HEK293T (cell line): ENCODE measurements around the gene CSF2.

Experiments
- CTCF ChIA-PET: fragments of 350-600 bp; formaldehyde crosslinking; extraction: SDS; loops from one replicate; lab custom pipeline; 2021; ENCODE audit warnings: antibody characterized with exemption, inconsistent platforms; lab: Yijun Ruan, JAX
- POLR2A ChIA-PET: fragments of 350-600 bp; formaldehyde crosslinking; extraction: SDS; loops from one replicate; lab custom pipeline; 2020; ENCODE audit warnings: antibody characterized with exemption, inconsistent platforms; lab: Yijun Ruan, JAX
- DNase-seq: peaks from one replicate; pipeline ENCODE4 v3.0.0; 2012; ENCODE audit warnings: mixed read lengths; ENCODE audit errors: extremely low spot score
- ARNT ChIP-seq: fragments of 450-650 bp; IDR thresholded peaks from 2 replicates; pipeline ENCODE4 v1.6.1; 2017; ENCODE audit warnings: mild to moderate bottlenecking
- BHLHE40 ChIP-seq: fragments of 450-650 bp; IDR thresholded peaks from 2 replicates; pipeline ENCODE4 v1.6.1; 2016; ENCODE audit warnings: mild to moderate bottlenecking, moderate library complexity, borderline replicate concordance
- CTBP1 ChIP-seq: fragments of 450-650 bp; IDR thresholded peaks from 2 replicates; pipeline ENCODE4 v1.6.1; 2016; ENCODE audit warnings: borderline replicate concordance
- ELF4 ChIP-seq: fragments of 450-650 bp; IDR thresholded peaks from 2 replicates; pipeline ENCODE4 v1.6.1; 2017; ENCODE audit warnings: antibody characterized with exemption
- FOXA1 ChIP-seq: fragments of 450-650 bp; IDR thresholded peaks from 2 replicates; pipeline ENCODE4 v1.6.1; 2016; ENCODE audit warnings: mild to moderate bottlenecking
- FOXK2 ChIP-seq: fragments of 450-650 bp; IDR thresholded peaks from 2 replicates; pipeline ENCODE4 v1.6.1; 2016; ENCODE audit warnings: mild to moderate bottlenecking
- FOXM1 ChIP-seq: fragments of 450-650 bp; IDR thresholded peaks from 2 replicates; pipeline ENCODE4 v1.6.1; 2017; ENCODE audit warnings: mild to moderate bottlenecking, borderline replicate concordance
- HDGF ChIP-seq: fragments of 450-650 bp; IDR thresholded peaks from 2 replicates; pipeline ENCODE4 v1.6.1; 2017; ENCODE audit warnings: antibody characterized with exemption, borderline replicate concordance
- L3MBTL2 ChIP-seq: fragments of 450-650 bp; conservative IDR thresholded peaks from 2 replicates; pipeline ENCODE4 v1.6.1; 2016; ENCODE audit warnings: mild to moderate bottlenecking
- LEF1 ChIP-seq: fragments of 450-650 bp; IDR thresholded peaks from 2 replicates; pipeline ENCODE4 v1.6.1; 2017; ENCODE audit warnings: mild to moderate bottlenecking, borderline replicate concordance
- NFRKB ChIP-seq: fragments of 450-650 bp; IDR thresholded peaks from 2 replicates; pipeline ENCODE4 v1.6.1; 2016; ENCODE audit warnings: mild to moderate bottlenecking, moderate library complexity
- SP1 ChIP-seq: fragments of 450-650 bp; IDR thresholded peaks from 2 replicates; pipeline ENCODE4 v1.6.1; 2017
- SUZ12 ChIP-seq: fragments of 450-650 bp; IDR thresholded peaks from 2 replicates; pipeline ENCODE4 v1.6.1; 2016; ENCODE audit warnings: mild to moderate bottlenecking
- TARDBP ChIP-seq: fragments of 450-650 bp; IDR thresholded peaks from 2 replicates; pipeline ENCODE4 v1.6.1; 2016
- ZNF384 ChIP-seq: fragments of 450-650 bp; IDR thresholded peaks from 2 replicates; pipeline ENCODE4 v1.6.1; 2016
- TF ChIP-seq, protein P1 (sequence below): fragments of 450-650 bp; IDR thresholded peaks from 2 replicates; pipeline ENCODE4 v1.6.1; 2016

The CSF2 gene

DNA sequence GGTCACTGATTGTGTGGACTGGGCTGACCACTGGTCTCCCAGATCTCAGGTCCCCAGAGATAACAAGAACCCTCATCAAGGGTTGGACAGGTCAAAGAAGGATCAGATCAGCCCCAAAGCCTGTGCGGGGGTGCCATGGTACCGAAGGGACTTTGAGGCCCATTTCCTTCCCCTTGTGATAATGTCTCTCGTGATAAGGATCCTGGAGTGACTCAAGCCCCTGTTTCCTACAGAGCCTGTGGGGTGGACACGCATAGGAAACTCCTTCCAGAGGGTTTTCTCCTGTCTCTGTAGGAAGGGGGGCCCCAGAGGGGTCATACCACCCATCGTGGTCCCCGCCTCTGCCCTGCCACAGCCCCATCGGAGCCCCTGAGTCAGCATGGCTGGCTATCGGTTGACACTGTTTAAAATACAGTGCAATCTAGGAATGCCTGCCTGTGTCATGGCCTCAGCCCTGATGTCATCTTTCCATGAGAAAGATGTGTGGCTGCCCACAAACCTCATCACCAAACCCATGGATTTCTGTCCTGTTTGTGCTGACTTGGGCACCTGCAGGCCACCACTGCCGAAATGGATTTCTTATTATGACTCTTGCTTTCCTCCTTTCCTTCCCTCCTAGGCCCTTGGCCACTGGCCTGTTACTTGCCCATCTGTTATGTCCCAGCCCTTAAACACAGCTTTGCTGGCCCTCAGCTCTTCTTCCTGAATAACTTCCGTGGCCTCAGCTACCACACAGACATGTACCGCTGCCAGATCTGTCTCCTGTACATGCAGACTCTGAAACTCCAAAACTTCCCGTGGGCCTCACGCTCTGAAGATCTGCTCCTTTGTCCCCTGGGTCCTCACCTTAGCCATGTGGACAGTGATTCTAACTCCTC is 2.9 kb upstream of the CSF2 start:
- no peak for TF ChIP-seq ELF4
- no peak for TF ChIP-seq SP1
- TF ChIP-seq NFRKB: no peak
- no peak for TF ChIP-seq CTBP1
- TF ChIP-seq, protein P1, sequence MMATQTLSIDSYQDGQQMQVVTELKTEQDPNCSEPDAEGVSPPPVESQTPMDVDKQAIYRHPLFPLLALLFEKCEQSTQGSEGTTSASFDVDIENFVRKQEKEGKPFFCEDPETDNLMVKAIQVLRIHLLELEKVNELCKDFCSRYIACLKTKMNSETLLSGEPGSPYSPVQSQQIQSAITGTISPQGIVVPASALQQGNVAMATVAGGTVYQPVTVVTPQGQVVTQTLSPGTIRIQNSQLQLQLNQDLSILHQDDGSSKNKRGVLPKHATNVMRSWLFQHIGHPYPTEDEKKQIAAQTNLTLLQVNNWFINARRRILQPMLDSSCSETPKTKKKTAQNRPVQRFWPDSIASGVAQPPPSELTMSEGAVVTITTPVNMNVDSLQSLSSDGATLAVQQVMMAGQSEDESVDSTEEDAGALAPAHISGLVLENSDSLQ: no peak
- no peak for TF ChIP-seq FOXA1
- TF ChIP-seq HDGF: no peak
- TF ChIP-seq FOXK2: no peak
- no peak for TF ChIP-seq ZNF384
- ChIA-PET CTCF (interaction anchor here (1.0 to 1.3 kb wide), 2 partner anchors 8 to 63 kb away, joined by 3 read pairs; no protein-coding TSS in a partner anchor), POLR2A (no interaction called here)

DNA sequence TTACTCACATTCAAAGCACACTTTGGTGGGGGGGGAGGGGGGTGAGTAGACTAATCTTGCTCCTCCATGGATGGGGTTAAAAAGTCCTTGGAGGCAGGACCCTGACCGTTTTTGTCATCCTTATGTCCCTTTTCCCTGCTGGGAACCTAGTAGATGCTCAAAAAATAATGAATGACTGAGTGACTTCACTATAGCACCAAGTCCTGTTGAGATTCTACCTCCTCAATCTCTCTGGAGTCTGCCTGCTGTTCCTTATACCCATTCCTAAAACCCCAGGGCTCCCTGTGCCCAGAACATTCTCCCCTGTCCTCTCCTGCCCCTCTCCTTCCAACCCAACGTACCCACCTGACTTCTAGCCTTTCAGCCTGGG is 2.3 kb upstream of the CSF2 start:
- ChIA-PET CTCF (interaction anchor here (0.6 to 1.3 kb wide), 3 partner anchors 8 to 1216 kb away, joined by 3 to 5 read pairs (median 3); no protein-coding TSS in a partner anchor), POLR2A (no interaction called here)
- DNase-seq: no peak
- TF ChIP-seq LEF1 (no peak), SP1 (no peak), FOXK2 (no peak)

More for the DNA sequence above, 2.9 kb upstream of the CSF2 start:
- no peak for DNase-seq

DNA sequence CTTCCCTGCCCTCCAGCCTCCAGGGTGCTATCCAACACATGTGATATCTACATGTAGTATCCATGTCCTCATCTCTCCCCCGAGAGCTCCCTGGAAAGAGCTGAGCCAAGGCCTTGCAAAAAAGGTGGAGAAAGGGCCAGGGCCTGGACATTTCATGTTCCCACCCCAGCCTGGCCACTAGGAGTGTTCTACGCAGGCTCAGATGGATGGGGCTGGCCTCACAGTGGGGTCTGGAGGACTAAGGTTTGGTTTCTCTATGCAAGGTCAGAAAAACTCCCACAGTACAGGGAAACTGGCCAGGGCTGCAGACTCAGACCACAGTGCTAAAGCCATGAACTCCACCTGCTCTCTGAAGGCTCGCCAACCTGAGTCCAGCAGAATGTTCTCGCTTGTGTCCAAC is 1.5 kb upstream of the CSF2 start:
- ChIA-PET POLR2A (no interaction called here), CTCF (interaction anchor here (0.6 to 1.3 kb wide), 2 partner anchors 9 to 1215 kb away, joined by 3 to 5 read pairs; no protein-coding TSS in a partner anchor)
- TF ChIP-seq, protein P1: no peak
- no peak for TF ChIP-seq ELF4
- no peak for TF ChIP-seq ZNF384
- no peak for TF ChIP-seq NFRKB
- no peak for TF ChIP-seq CTBP1
- no peak for TF ChIP-seq HDGF
- no peak for TF ChIP-seq L3MBTL2
- no peak for TF ChIP-seq FOXA1
- no peak for TF ChIP-seq SP1
- no peak for TF ChIP-seq FOXM1
- TF ChIP-seq LEF1: no peak
- no peak for TF ChIP-seq TARDBP
- no peak for TF ChIP-seq SUZ12
- TF ChIP-seq ARNT: no peak
- TF ChIP-seq FOXK2: no peak
- TF ChIP-seq BHLHE40: no peak
- DNase-seq: no peak

DNA sequence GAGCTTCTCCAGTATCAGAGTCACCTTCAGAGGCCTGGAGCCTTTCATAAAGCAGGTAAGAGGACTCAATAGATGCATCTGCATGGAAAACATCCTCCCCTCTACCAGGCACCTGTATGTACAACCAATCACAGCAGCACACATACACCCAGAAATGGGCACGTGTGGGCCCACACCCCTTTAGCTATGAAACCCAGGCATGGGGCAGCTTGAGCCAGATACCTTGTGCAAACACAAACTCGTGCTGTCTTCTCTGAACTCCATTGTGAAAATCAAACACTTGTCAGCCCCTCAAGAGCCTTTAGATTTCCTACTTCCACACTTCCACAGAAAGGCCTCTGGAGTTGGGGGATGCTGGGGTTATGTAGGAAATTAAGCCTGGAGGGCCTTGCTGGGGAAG is 1.1 kb upstream of the CSF2 start:
- DNase-seq: no peak
- ChIA-PET POLR2A (no interaction called here), CTCF (interaction anchor here (0.7 to 1.7 kb wide), 3 partner anchors 9 to 14 kb away, joined by 3 to 6 read pairs (median 3); no protein-coding TSS in a partner anchor)
- TF ChIP-seq SP1 (no peak), BHLHE40 (no peak), FOXK2 (no peak), FOXM1 (no peak), NFRKB (no peak), TARDBP (no peak), ARNT (no peak), L3MBTL2 (no peak), ELF4 (no peak), HDGF (no peak), ZNF384 (no peak), SUZ12 (no peak)
- TF ChIP-seq, protein P1: no peak

DNA sequence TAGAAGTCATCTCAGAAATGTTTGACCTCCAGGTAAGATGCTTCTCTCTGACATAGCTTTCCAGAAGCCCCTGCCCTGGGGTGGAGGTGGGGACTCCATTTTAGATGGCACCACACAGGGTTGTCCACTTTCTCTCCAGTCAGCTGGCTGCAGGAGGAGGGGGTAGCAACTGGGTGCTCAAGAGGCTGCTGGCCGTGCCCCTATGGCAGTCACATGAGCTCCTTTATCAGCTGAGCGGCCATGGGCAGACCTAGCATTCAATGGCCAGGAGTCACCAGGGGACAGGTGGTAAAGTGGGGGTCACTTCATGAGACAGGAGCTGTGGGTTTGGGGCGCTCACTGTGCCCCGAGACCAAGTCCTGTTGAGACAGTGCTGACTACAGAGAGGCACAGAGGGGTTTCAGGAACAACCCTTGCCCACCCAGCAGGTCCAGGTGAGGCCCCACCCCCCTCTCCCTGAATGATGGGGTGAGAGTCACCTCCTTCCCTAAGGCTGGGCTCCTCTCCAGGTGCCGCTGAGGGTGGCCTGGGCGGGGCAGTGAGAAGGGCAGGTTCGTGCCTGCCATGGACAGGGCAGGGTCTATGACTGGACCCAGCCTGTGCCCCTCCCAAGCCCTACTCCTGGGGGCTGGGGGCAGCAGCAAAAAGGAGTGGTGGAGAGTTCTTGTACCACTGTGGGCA is 642 bp downstream of the CSF2 start:
- ChIA-PET CTCF (interaction anchor here (1.7 kb wide), 1 partner anchor 11 kb away, joined by 6 read pairs; no protein-coding TSS in a partner anchor), POLR2A (no interaction called here)
- DNase-seq: no peak
- TF ChIP-seq FOXK2: no peak
